GM18861 (cell line): ENCODE data around the gene ATP1A3.

Experiments used
- ATAC-seq: cut with Tn5 transposase; IDR thresholded peaks from one replicate; pipeline ENCODE4 v1.9.1; 2021; ENCODE audit not compliant: unreplicated experiment

ATP1A3 gene

GRCh38 chr19:41988947-41989346 lies 5.1 kb downstream of the ATP1A3 start:
- ATAC-seq, result no peak

- no peak for ATAC-seq
Observed at GRCh38 chr19:41987141-41987860, 6.7 kb downstream of the ATP1A3 start.

GRCh38 chr19:41984961-41985360 lies 9.1 kb downstream of the ATP1A3 start:
- ATAC-seq, result no peak

- ATAC-seq, result no peak
Observed at GRCh38 chr19:41981724-41982123, 12.3 kb downstream of the ATP1A3 start.

DNA sequence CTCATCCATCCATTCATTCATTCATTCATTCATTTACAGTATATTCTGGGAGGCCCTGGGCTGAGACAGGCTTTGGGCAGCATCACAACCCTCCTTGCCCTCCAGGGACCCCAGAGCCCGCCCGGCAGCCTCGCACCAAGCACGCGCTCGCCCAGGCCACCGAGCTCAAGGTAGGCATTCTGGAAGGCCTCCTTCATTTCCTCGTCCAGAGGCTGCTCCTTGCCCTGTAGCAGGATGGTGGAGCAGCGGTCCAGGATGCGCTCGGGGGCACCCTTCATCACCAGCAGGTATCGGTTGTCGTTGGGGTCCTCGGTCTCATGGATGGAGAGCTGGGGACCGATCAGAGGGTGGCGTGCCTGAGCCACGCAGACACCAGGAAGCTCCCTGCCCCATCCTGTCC lies 15.6 kb downstream of the ATP1A3 start:
- no peak for ATAC-seq

- no peak for ATAC-seq
Observed at GRCh38 chr19:41977916-41978315, 16.1 kb downstream of the ATP1A3 start.

- no peak for ATAC-seq
Observed at GRCh38 chr19:41974652-41975051, 19.4 kb downstream of the ATP1A3 start.

DNA sequence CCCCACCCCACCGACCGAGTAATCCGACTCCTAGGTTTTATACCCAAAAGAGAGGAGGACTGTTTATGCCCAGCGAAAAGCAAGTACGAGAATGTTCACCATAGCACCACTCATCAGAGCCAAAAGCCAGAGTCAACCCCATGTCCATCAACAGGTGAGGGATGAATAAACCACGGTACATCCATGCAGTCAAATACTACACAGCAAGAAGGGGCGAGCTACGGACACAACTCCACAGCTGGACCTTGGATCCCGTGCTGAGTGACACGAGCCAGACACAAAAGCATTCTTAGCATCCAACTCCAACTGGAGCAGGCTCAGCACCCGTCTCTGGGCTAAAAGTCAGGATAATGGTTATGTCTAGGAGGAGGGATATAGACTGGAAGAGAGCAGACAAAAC lies 22.7 kb downstream of the ATP1A3 start:
- no peak for ATAC-seq

DNA sequence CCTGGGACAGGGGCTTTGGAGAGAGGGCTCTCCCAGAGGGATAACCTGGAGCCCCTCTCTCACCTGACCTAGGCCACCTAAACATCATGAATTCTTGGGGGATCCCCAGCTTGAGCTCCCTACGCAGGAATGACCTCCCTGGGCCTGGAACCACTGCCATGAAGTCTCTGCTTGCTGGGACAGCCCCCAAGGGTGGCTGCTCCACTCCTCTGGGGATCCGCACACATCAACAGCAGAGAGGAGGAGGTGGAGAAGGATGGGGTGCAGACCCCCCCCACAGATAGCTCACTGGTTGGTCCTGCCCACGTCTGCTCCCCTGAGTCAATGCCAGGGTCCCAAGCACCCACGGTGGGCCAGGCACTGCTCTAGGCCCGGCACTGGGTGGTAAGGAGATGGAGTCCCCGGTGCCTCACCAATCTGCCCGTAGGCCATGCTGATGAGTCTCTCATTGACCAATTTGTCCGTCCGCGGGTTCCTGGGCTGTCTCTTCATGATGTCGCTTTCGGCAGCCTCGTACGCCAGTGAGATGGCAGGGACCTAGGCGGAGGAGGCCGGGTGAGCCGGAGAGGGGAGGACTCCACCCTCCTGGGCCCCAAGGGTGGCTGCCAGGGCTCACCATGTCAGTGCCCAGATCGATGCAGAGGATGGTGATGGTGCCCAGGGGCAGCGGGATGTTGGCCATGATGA lies 24.1 kb downstream of the ATP1A3 start:
- ATAC-seq, result no peak

GRCh38 chr19:41968751-41969595 lies 25.1 kb downstream of the ATP1A3 start:
- ATAC-seq, result no peak

DNA sequence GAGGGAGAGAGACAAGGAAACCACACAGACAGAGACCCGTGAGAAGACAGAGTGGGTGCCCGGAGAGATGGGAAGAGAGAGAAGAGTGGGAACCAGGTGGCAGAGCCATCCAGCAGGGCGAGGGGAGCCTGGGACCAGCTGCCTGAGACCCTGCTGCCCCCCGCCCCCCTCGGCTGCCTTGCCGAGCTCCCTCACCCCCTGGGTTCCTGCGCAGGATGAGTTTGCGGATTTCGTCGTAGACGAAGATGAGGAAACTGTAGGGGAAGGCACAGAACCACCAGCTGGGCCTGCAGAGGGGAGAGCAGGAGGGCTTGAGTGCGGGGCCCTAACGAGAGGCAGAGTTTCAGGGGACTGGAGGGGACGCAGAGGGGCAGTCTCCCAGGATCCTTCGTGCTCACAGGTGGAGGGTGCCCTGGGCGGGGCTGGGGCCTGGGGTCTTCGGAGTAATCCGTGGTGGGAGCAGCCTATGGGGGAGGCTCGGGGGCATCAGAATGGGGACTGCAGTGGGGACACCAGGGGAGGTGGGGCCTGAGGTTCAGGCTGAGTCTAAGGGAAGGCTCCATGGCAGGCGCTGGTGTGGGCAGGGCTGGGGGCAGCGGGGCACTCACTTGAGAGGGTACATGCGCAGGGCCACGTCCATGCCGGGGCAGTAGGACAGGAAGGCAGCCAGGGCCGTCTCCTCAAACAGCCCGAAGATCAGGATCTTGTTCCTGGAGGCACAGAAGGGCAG lies 26.8 kb downstream of the ATP1A3 start:
- ATAC-seq, result no peak

DNA sequence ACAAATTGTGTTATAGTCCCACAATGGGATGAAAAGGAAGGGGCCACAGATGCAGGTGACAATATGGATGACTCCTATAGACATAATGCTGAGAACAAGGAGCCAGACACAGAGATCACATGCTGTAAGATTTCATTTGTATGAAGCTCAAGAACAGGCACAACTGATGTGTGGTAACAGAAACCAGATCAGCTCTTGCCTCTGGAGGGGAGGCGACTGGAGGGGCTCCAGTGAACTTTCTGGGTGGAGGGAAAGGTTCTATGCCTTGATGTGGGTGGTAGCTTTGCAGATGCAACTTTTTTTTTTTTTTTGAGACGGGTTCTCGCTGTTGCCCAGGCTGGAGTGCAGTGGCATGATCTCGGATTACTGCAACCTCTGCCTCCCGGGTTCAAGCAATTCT lies 28.9 kb downstream of the ATP1A3 start:
- ATAC-seq, result no peak

- no peak for ATAC-seq
Observed at GRCh38 chr19:41960973-41961372, 33.1 kb downstream of the ATP1A3 start.

- peak; percentile 87 for ATAC-seq
Observed at GRCh38 chr19:41959056-41960053, 34.7 kb downstream of the ATP1A3 start, which contains the start of gene RABAC1. Gene RABAC1 (minus strand): TSS chr19:41959321. CDS start chr19:41959292, 29 bp downstream.

- no peak for ATAC-seq
Observed at GRCh38 chr19:41958367-41959055, 35.5 kb downstream of the ATP1A3 start.

- no peak for ATAC-seq
Observed at GRCh38 chr19:41957838-41958366, 36.1 kb downstream of the ATP1A3 start.

GRCh38 chr19:41957161-41957837 lies 36.7 kb downstream of the ATP1A3 start:
- no peak for ATAC-seq

DNA sequence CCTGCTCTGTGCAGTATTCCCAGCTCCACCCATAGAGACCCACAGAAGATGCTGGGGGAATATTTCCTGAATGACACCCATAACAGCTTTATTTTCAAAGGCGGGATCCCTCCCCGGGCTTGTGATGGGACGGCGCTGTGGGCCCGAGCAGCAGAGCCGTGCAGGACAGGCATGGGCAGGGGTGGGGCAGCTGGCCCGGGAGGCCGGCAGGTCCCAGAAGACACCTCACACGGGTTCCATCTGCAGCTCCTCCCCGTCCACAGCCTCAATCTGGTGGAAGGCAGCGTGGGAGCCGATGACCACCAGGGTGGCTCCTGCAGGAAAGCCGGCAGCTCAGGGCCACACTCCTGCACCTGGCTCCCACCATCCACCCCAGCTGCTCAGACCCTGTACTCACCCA lies 37.4 kb downstream of the ATP1A3 start:
- no peak for ATAC-seq
